HG03097 (cell line): ENCODE measurements around the gene NRG2.

ENCODE experiments used
- ATAC-seq: cut with Tn5 transposase; IDR thresholded peaks from one replicate; pipeline ENCODE4 v1.9.1; 2021; ENCODE audit not compliant: unreplicated experiment, low FRiP score

The NRG2 gene

GRCh38 chr5:139910901-139911300 is 132.2 kb downstream of the NRG2 start:
- no peak for ATAC-seq

- no peak for ATAC-seq
Observed at GRCh38 chr5:139910036-139910435, 133.1 kb downstream of the NRG2 start.

- no peak for ATAC-seq
Observed at GRCh38 chr5:139908749-139909148, 134.3 kb downstream of the NRG2 start.

- ATAC-seq: no peak
Observed at GRCh38 chr5:139906661-139907060, 136.4 kb downstream of the NRG2 start.

GRCh38 chr5:139904816-139905661 is 138.1 kb downstream of the NRG2 start:
- ATAC-seq: no peak

GRCh38 chr5:139904566-139904815 is 138.6 kb downstream of the NRG2 start:
- ATAC-seq: no peak

GRCh38 chr5:139903795-139904565 is 139.1 kb downstream of the NRG2 start:
- ATAC-seq: no peak

GRCh38 chr5:139903450-139903794 is 139.7 kb downstream of the NRG2 start:
- ATAC-seq: no peak

- ATAC-seq: no peak
Observed at GRCh38 chr5:139901986-139902385, 141.1 kb downstream of the NRG2 start.

- no peak for ATAC-seq
Observed at GRCh38 chr5:139901251-139901575, 141.9 kb downstream of the NRG2 start.

- no peak for ATAC-seq
Observed at GRCh38 chr5:139900546-139901250, 142.4 kb downstream of the NRG2 start.

GRCh38 chr5:139898981-139899380 is 144.1 kb downstream of the NRG2 start:
- ATAC-seq: no peak

- ATAC-seq: no peak
Observed at GRCh38 chr5:139897982-139898381, 145.1 kb downstream of the NRG2 start.

GRCh38 chr5:139897342-139897741 is 145.8 kb downstream of the NRG2 start:
- no peak for ATAC-seq

- no peak for ATAC-seq
Observed at GRCh38 chr5:139896718-139897117, 146.4 kb downstream of the NRG2 start.

- ATAC-seq: no peak
Observed at GRCh38 chr5:139895647-139896046, 147.5 kb downstream of the NRG2 start.

- ATAC-seq: no peak
Observed at GRCh38 chr5:139895046-139895445, 148.1 kb downstream of the NRG2 start.

GRCh38 chr5:139893873-139894272 is 149.2 kb downstream of the NRG2 start:
- no peak for ATAC-seq

- no peak for ATAC-seq
Observed at GRCh38 chr5:139889410-139889809, 153.7 kb downstream of the NRG2 start.

- ATAC-seq: no peak
Observed at GRCh38 chr5:139888370-139888769, 154.7 kb downstream of the NRG2 start.

- no peak for ATAC-seq
Observed at GRCh38 chr5:139886213-139886612, 156.9 kb downstream of the NRG2 start.

- ATAC-seq: no peak
Observed at GRCh38 chr5:139885857-139886208, 157.3 kb downstream of the NRG2 start.
